ENCODE data around the gene RAD51B.

DNA sequence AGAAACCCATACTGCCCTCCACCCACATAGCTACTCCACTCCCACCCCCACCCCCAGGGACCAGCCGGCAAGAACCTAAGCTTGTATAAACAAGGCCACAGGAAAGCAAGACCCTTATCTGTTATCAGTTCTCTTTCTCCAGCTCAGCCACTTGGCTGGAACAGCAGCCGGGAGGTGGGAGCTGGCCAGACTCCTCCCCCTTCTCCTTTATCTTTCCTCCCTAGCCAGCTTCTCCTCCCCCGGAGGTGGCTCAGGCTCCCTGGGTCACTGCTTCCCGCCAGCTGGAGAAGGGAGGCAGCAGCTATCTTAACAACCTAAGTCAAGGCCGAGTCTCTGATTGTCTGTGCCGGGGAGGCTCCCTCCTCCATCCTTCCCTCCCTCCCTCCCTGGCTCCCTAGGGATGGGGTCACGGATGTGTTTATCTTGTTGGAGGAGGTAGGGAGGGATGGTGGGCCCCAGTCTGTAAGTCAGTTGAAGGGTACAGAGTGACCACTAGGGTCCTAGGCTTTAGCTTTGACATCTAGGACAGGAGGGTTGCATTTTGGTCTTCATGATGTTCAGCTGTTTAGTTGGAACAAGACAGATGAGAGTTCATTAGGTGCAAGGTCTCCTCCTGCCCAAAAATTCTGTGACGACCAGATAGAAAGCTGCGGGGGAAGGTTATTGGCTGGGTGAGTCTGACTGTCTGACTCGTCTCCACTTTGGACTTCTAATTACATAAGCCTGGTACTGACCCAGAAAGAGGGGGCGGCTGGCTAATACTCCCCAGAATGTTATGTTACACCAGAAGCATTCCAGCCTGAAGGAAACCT lies 943.6 kb downstream of the RAD51B start:
- no peak for TF ChIP-seq SRSF9 (IDR thresholded peaks at IDR 0.05; ENCODE audit: borderline replicate concordance, insufficient read depth, low read depth, low read length, poor library complexity, severe bottlenecking)
- TF ChIP-seq, protein P1, sequence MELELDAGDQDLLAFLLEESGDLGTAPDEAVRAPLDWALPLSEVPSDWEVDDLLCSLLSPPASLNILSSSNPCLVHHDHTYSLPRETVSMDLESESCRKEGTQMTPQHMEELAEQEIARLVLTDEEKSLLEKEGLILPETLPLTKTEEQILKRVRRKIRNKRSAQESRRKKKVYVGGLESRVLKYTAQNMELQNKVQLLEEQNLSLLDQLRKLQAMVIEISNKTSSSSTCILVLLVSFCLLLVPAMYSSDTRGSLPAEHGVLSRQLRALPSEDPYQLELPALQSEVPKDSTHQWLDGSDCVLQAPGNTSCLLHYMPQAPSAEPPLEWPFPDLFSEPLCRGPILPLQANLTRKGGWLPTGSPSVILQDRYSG (CRISPR knock-in tag; IDR thresholded peaks at IDR 0.05): no peak
- TF ChIP-seq NFATC3 (CRISPR knock-in tag; IDR thresholded peaks at IDR 0.05): no peak
- TF ChIP-seq ZNF224 (CRISPR knock-in tag; IDR thresholded peaks at IDR 0.05): no peak
- TF ChIP-seq ZNF33B (CRISPR knock-in tag; IDR thresholded peaks at IDR 0.05): no peak
- no peak for TF ChIP-seq EZH2 (conservative IDR thresholded peaks at IDR 0.05; ENCODE audit: low read depth, low read length)
- 0 out of 2 replicates have a peak, but pooled peaks have one; percentile 23 for TF ChIP-seq TARDBP (CRISPR knock-in tag; IDR thresholded peaks at IDR 0.05)

Data from HepG2 (cell line).